Skin of body (tissue), 2 donors: Measurements from ENCODE around the gene CXorf38. TPM values are rescaled to one million over a fixed set of nuclear protein-coding genes. Genes with fewer than 3 reads are reported as not detected.
"Not testable (repeated sequence)": the region's sequence is repeated elsewhere in the genome, so short reads cannot be mapped to it uniquely, and the experiment has no call there.

ENCODE experiments used
- DNase-seq: peaks from one replicate; lab custom pipeline; 2025; lab: John Stamatoyannopoulos, UW
- total RNA-seq: library from RNA; depleted of rRNA; stranded (reverse); fragments of >200 nt; gene quantifications from one replicate; pipeline ENCODE4 v1.2.3, GENCODE V29; 2014

CXorf38 gene
- total RNA-seq, 1 donor from 2014 or later = 9.5 TPM

- DNase-seq = no peak
Measured at GRCh38 chrX:40628506-40628905, 18.9 kb downstream of the CXorf38 start.

GRCh38 chrX:40625294-40625693 lies 22.1 kb downstream of the CXorf38 start:
- peak; percentile 19 for DNase-seq

GRCh38 chrX:40623665-40624064 lies 23.7 kb downstream of the CXorf38 start:
- no peak for DNase-seq

- no peak for DNase-seq
Measured at GRCh38 chrX:40623139-40623536, 24.2 kb downstream of the CXorf38 start, which contains the start of gene MPC1L. Gene MPC1L, plus strand, starts transcription at chrX:40623428. Its CDS starts 138 bp downstream, at chrX:40623566.

GRCh38 chrX:40622479-40623138 lies 24.8 kb downstream of the CXorf38 start:
- DNase-seq = no peak

- no peak for DNase-seq
Measured at GRCh38 chrX:40617566-40617965, 29.8 kb downstream of the CXorf38 start.

GRCh38 chrX:40615976-40616375 lies 31.4 kb downstream of the CXorf38 start:
- no peak for DNase-seq

GRCh38 chrX:40612511-40612910 lies 34.9 kb downstream of the CXorf38 start:
- no peak for DNase-seq

GRCh38 chrX:40607381-40607780 lies 40.0 kb downstream of the CXorf38 start:
- DNase-seq = no peak

- DNase-seq = no peak
Measured at GRCh38 chrX:40603446-40603845, 43.9 kb downstream of the CXorf38 start.

- not testable (repeated sequence) for DNase-seq
Measured at GRCh38 chrX:40589616-40590321, 57.6 kb downstream of the CXorf38 start.

- DNase-seq = not testable (repeated sequence)
Measured at GRCh38 chrX:40587623-40588022, 59.7 kb downstream of the CXorf38 start.

- DNase-seq = no peak
Measured at GRCh38 chrX:40582811-40583210, 64.5 kb downstream of the CXorf38 start.

- DNase-seq = not testable (repeated sequence)
Measured at GRCh38 chrX:40582178-40582577, 65.2 kb downstream of the CXorf38 start.

- DNase-seq = no peak
Measured at GRCh38 chrX:40581336-40581920, 65.9 kb downstream of the CXorf38 start.

- DNase-seq = peak; percentile 88
Measured at GRCh38 chrX:40580537-40581335, 66.6 kb downstream of the CXorf38 start, which contains the start of gene ATP6AP2. Gene ATP6AP2, plus strand, starts transcription at chrX:40580970. Its CDS starts 96 bp downstream, at chrX:40581066.

GRCh38 chrX:40579900-40580536 lies 67.3 kb downstream of the CXorf38 start:
- DNase-seq = no peak

GRCh38 chrX:40579141-40579540 lies 68.2 kb downstream of the CXorf38 start:
- no peak for DNase-seq

- DNase-seq = no peak
Measured at GRCh38 chrX:40578039-40578695, 69.2 kb downstream of the CXorf38 start.
